Measurements from ENCODE around the gene VASH2. TPM values are rescaled to one million over a fixed set of nuclear protein-coding genes. Genes with fewer than 3 reads are reported as not detected.

The VASH2 gene
- total and polyA plus RNA-seq, 2 donors (not counting 1 experiment from before 2014, with no cell fraction given), result 0.06 TPM; not detected in 1

GRCh38 chr1:212930986-212931678, 19.2 kb upstream of the VASH2 start:
- ChIA-PET CTCF (interaction anchor here (0.6 kb wide), 1 partner anchor 41 kb away, joined by 3 read pairs; no protein-coding TSS in a partner anchor), POLR2A (no interaction called here)
- Histone ChIP-seq H3K4me1 (ENCODE audit: control insufficient read depth in 2 of 2, insufficient read depth in 2 of 2, low read length in 2 of 2) (no peaks in the 10 kb centered on the region), H3K4me2 (replicated peaks; ENCODE audit: low read depth, low read length, poor library complexity, severe bottlenecking) (no peak overlapping the region), H3K27me3 (replicated peaks in 1 of 4; ENCODE audit: control extremely low read depth in 1 of 4, control insufficient read depth in 3 of 4, insufficient read depth in 4 of 4, low read length in 3 of 4) (no peaks in the 10 kb centered on the region), H3K27ac (ENCODE audit: low read length in 2 of 2) (no peak overlapping the region), H3K79me2 (ENCODE audit: control insufficient read depth, insufficient read depth, low read length) (no peaks in the 10 kb centered on the region), H2AFZ (ENCODE audit: insufficient read depth, low read depth, low read length, poor library complexity, severe bottlenecking) (no peak overlapping the region), H3K9me3 (ENCODE audit: control extremely low read depth in 1 of 3, control insufficient read depth in 2 of 3, insufficient read depth in 1 of 3, low read length in 2 of 3) (peaks cover 0 to 1% (median 0%) of the 10 kb centered on the region in 3 donors), H3K9ac (ENCODE audit: low read length) (no peak overlapping the region), H3K36me3 (replicated peaks in 1 of 2; ENCODE audit: control extremely low read depth in 1 of 2, control insufficient read depth in 1 of 2, extremely low read depth in 1 of 2, insufficient read depth in 2 of 2, low read length in 1 of 2) (no peaks in the 10 kb centered on the region), H4K20me1 (ENCODE audit: control insufficient read depth, insufficient read depth, low read length, poor library complexity, severe bottlenecking) (no peaks in the 10 kb centered on the region), H3K4me3 (ENCODE audit: control extremely low read depth in 1 of 5, extremely low read depth in 1 of 5, insufficient read depth in 1 of 5, low read depth in 2 of 5, low read length in 4 of 5) (no peak overlapping the region)
- intact Hi-C loops (cut with micrococcal nuclease), result no loop called here
- no peak for TF ChIP-seq EZH2 (IDR thresholded peaks at IDR 0.05; ENCODE audit: borderline replicate concordance, insufficient read depth, low read depth, low read length, poor library complexity, severe bottlenecking)
- H3K9me3 Mint-ChIP-seq (ENCODE audit: insufficient read depth), result peaks cover 2% of the 10 kb centered on the region
- no peak overlapping the region for H3K27ac Mint-ChIP-seq
- H3K4me1 Mint-ChIP-seq, result no peaks in the 10 kb centered on the region
- H3K4me3 Mint-ChIP-seq, result no peak overlapping the region
- no peak for ATAC-seq (ENCODE audit: low read depth)
- H3K27me3 Mint-ChIP-seq, result no peaks in the 10 kb centered on the region
- DNase-seq, result no peak
- WGBS (ENCODE audit: insufficient coverage), result 88% methylated on average over 9 of the region's 10 CpGs

DNA sequence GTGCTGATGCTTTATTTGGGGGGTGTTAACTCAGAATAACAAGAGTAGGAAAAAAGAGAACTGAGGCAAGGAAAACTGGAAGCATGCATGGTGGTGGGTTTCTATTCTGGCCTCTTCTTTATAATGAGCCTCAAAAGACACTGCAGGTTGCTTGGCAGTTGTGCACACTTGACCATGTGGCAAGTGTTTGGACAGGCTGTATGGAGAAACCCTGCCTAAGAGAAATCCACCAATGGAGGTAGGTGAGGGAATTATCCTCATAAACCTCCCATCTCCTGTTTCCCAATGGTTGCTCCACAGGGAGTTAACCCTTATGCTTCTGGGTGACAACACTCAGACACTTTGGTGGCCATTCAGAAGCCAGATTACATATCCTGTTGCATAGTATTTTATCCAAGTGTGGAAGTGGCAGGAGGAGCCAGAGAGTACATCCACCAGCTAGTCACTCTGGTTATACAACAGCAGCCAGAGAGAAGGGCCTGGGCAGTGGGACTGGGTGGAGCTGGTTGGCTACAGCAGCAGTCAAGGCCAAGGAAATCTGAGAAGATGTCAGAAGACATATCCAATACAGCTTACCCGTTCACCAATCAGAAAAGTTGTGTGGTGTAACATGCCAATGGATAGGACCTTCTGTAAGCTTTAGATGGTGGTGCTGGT, 16.4 kb upstream of the VASH2 start:
- DNase-seq, result no peak
- Histone ChIP-seq H3K4me2 (replicated peaks; ENCODE audit: low read depth, low read length, poor library complexity, severe bottlenecking) (no peak overlapping the region), H3K9me3 (ENCODE audit: control extremely low read depth in 1 of 3, control insufficient read depth in 2 of 3, insufficient read depth in 1 of 3, low read length in 2 of 3) (peaks cover 0 to 1% (median 0%) of the 10 kb centered on the region in 3 donors), H3K4me3 (ENCODE audit: control extremely low read depth in 1 of 5, extremely low read depth in 1 of 5, insufficient read depth in 1 of 5, low read depth in 2 of 5, low read length in 4 of 5) (no peak overlapping the region), H3K79me2 (ENCODE audit: control insufficient read depth, insufficient read depth, low read length) (no peaks in the 10 kb centered on the region), H3K27ac (ENCODE audit: low read length in 2 of 2) (no peak overlapping the region), H3K9ac (ENCODE audit: low read length) (no peak overlapping the region), H3K27me3 (replicated peaks in 1 of 4; ENCODE audit: control extremely low read depth in 1 of 4, control insufficient read depth in 3 of 4, insufficient read depth in 4 of 4, low read length in 3 of 4) (no peaks in the 10 kb centered on the region), H3K4me1 (ENCODE audit: control insufficient read depth in 2 of 2, insufficient read depth in 2 of 2, low read length in 2 of 2) (no peaks in the 10 kb centered on the region), H3K36me3 (replicated peaks in 1 of 2; ENCODE audit: control extremely low read depth in 1 of 2, control insufficient read depth in 1 of 2, extremely low read depth in 1 of 2, insufficient read depth in 2 of 2, low read length in 1 of 2) (no peaks in the 10 kb centered on the region), H4K20me1 (ENCODE audit: control insufficient read depth, insufficient read depth, low read length, poor library complexity, severe bottlenecking) (no peaks in the 10 kb centered on the region), H2AFZ (ENCODE audit: insufficient read depth, low read depth, low read length, poor library complexity, severe bottlenecking) (no peak overlapping the region)
- CTCF ChIA-PET, result no interaction called here
- H3K4me1 Mint-ChIP-seq, result no peaks in the 10 kb centered on the region
- no peak for ATAC-seq (ENCODE audit: low read depth)
- intact Hi-C loops (cut with micrococcal nuclease), result no loop called here
- POLR2A ChIA-PET, result no interaction called here
- WGBS (ENCODE audit: insufficient coverage), result no CpG with 5 or more reads among the region's 1 CpG
- no peak overlapping the region for H3K27ac Mint-ChIP-seq
- H3K9me3 Mint-ChIP-seq (ENCODE audit: insufficient read depth), result no peaks in the 10 kb centered on the region
- TF ChIP-seq EZH2 (IDR thresholded peaks at IDR 0.05; ENCODE audit: borderline replicate concordance, insufficient read depth, low read depth, low read length, poor library complexity, severe bottlenecking), result no peak
- TF ChIP-seq, protein P1, sequence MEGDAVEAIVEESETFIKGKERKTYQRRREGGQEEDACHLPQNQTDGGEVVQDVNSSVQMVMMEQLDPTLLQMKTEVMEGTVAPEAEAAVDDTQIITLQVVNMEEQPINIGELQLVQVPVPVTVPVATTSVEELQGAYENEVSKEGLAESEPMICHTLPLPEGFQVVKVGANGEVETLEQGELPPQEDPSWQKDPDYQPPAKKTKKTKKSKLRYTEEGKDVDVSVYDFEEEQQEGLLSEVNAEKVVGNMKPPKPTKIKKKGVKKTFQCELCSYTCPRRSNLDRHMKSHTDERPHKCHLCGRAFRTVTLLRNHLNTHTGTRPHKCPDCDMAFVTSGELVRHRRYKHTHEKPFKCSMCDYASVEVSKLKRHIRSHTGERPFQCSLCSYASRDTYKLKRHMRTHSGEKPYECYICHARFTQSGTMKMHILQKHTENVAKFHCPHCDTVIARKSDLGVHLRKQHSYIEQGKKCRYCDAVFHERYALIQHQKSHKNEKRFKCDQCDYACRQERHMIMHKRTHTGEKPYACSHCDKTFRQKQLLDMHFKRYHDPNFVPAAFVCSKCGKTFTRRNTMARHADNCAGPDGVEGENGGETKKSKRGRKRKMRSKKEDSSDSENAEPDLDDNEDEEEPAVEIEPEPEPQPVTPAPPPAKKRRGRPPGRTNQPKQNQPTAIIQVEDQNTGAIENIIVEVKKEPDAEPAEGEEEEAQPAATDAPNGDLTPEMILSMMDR (IDR thresholded peaks at IDR 0.05), result no peak
- no peaks in the 10 kb centered on the region for H3K27me3 Mint-ChIP-seq
- H3K4me3 Mint-ChIP-seq, result no peak overlapping the region

Data from B cell (primary cell).